Measurements from ENCODE around the gene DBI. TPM values are rescaled to one million over a fixed set of nuclear protein-coding genes. Genes with fewer than 3 reads are reported as not detected.

DBI gene
- total and polyA plus RNA-seq, 2 donors (not counting 1 experiment from before 2014, with no cell fraction given), result 128 to 653 TPM

- no peak for DNase-seq (ENCODE audit: low read depth in 2 of 2)
- Histone ChIP-seq H3K9ac (ENCODE audit: insufficient read depth, low read length) (no peak overlapping the region), H3K79me2 (ENCODE audit: control insufficient read depth, insufficient read depth, low read length) (no peaks in the 10 kb centered on the region), H3K9me3 (ENCODE audit: control insufficient read depth, insufficient read depth, low read depth, low read length) (no peaks in the 10 kb centered on the region), H3K27ac (ENCODE audit: insufficient read depth, low read length) (no peak overlapping the region), H3K4me1 (ENCODE audit: control insufficient read depth, extremely low read depth, insufficient read depth, low read length) (no peaks in the 10 kb centered on the region), H3K36me3 (ENCODE audit: control insufficient read depth, insufficient read depth, low read length) (no peaks in the 10 kb centered on the region), H4K20me1 (ENCODE audit: control insufficient read depth, extremely low read depth, insufficient read depth, low read length) (no peaks in the 10 kb centered on the region), H3K4me2 (ENCODE audit: extremely low read depth, insufficient read depth, low read length) (no peak overlapping the region), H3K4me3 (replicated peaks in 1 of 4; ENCODE audit: control extremely low read depth in 1 of 4, insufficient read depth in 1 of 4, low read depth in 3 of 4, low read length in 4 of 4) (no peak overlapping the region), H3K27me3 (ENCODE audit: control insufficient read depth, insufficient read depth, low read length) (no peaks in the 10 kb centered on the region), H2AFZ (ENCODE audit: low read length) (no peak overlapping the region)
- no peak for TF ChIP-seq CTCF (conservative IDR thresholded peaks at IDR 0.05 in 1 of 2, IDR thresholded peaks at IDR 0.05 in 1 of 2; ENCODE audit: low read depth in 1 of 2, low read length in 2 of 2)
- TF ChIP-seq EZH2 (IDR thresholded peaks at IDR 0.05; ENCODE audit: low read length, missing control alignments), result no peak
These were observed 38.4 kb downstream of the DBI start for GRCh38 chr2:119405151-119405550.

GRCh38 chr2:119407430-119408220, 40.8 kb downstream of the DBI start:
- Histone ChIP-seq H3K4me3 (replicated peaks in 1 of 4; ENCODE audit: control extremely low read depth in 1 of 4, insufficient read depth in 1 of 4, low read depth in 3 of 4, low read length in 4 of 4) (no peak overlapping the region), H3K9ac (ENCODE audit: insufficient read depth, low read length) (no peak overlapping the region), H4K20me1 (ENCODE audit: control insufficient read depth, extremely low read depth, insufficient read depth, low read length) (no peaks in the 10 kb centered on the region), H3K4me2 (ENCODE audit: extremely low read depth, insufficient read depth, low read length) (no peak overlapping the region), H3K79me2 (ENCODE audit: control insufficient read depth, insufficient read depth, low read length) (no peaks in the 10 kb centered on the region), H3K9me3 (ENCODE audit: control insufficient read depth, insufficient read depth, low read depth, low read length) (no peaks in the 10 kb centered on the region), H3K4me1 (ENCODE audit: control insufficient read depth, extremely low read depth, insufficient read depth, low read length) (no peaks in the 10 kb centered on the region), H2AFZ (ENCODE audit: low read length) (no peak overlapping the region), H3K27ac (ENCODE audit: insufficient read depth, low read length) (no peak overlapping the region), H3K27me3 (ENCODE audit: control insufficient read depth, insufficient read depth, low read length) (no peaks in the 10 kb centered on the region), H3K36me3 (ENCODE audit: control insufficient read depth, insufficient read depth, low read length) (no peaks in the 10 kb centered on the region)
- peak; percentile 82 to 84 for TF ChIP-seq CTCF (conservative IDR thresholded peaks at IDR 0.05 in 1 of 2, IDR thresholded peaks at IDR 0.05 in 1 of 2; ENCODE audit: low read depth in 1 of 2, low read length in 2 of 2)
- TF ChIP-seq EZH2 (IDR thresholded peaks at IDR 0.05; ENCODE audit: low read length, missing control alignments), result no peak
- DNase-seq (ENCODE audit: low read depth in 2 of 2), result peak; percentile 42 to 72

- no peak overlapping the region for H3K27ac ChIP-seq (ENCODE audit: insufficient read depth, low read length)
- no peak overlapping the region for H3K4me3 ChIP-seq (replicated peaks in 1 of 4; ENCODE audit: control extremely low read depth in 1 of 4, insufficient read depth in 1 of 4, low read depth in 3 of 4, low read length in 4 of 4)
- no peak overlapping the region for H3K4me2 ChIP-seq (ENCODE audit: extremely low read depth, insufficient read depth, low read length)
- no peak overlapping the region for H3K9ac ChIP-seq (ENCODE audit: insufficient read depth, low read length)
- no peaks in the 10 kb centered on the region for H3K4me1 ChIP-seq (ENCODE audit: control insufficient read depth, extremely low read depth, insufficient read depth, low read length)
- H3K27me3 ChIP-seq (ENCODE audit: control insufficient read depth, insufficient read depth, low read length), result no peaks in the 10 kb centered on the region
- no peaks in the 10 kb centered on the region for H4K20me1 ChIP-seq (ENCODE audit: control insufficient read depth, extremely low read depth, insufficient read depth, low read length)
- H3K9me3 ChIP-seq (ENCODE audit: control insufficient read depth, insufficient read depth, low read depth, low read length), result no peaks in the 10 kb centered on the region
- H3K36me3 ChIP-seq (ENCODE audit: control insufficient read depth, insufficient read depth, low read length), result no peaks in the 10 kb centered on the region
- TF ChIP-seq EZH2 (IDR thresholded peaks at IDR 0.05; ENCODE audit: low read length, missing control alignments), result no peak
- TF ChIP-seq CTCF (conservative IDR thresholded peaks at IDR 0.05 in 1 of 2, IDR thresholded peaks at IDR 0.05 in 1 of 2; ENCODE audit: low read depth in 1 of 2, low read length in 2 of 2), result no peak
- no peak for DNase-seq (ENCODE audit: low read depth in 2 of 2)
- H2AFZ ChIP-seq (ENCODE audit: low read length), result no peak overlapping the region
- H3K79me2 ChIP-seq (ENCODE audit: control insufficient read depth, insufficient read depth, low read length), result no peaks in the 10 kb centered on the region
These were observed 41.4 kb downstream of the DBI start for GRCh38 chr2:119408221-119408619.

Measured in fibroblast of lung (primary cell).